GM19023 (cell line): ENCODE data around the gene ARHGAP1.

Experiments
- ATAC-seq: cut with Tn5 transposase; IDR thresholded peaks from one replicate; pipeline ENCODE4 v1.9.1; 2021; ENCODE audit warnings: mild to moderate bottlenecking, moderate library complexity; ENCODE audit not compliant: unreplicated experiment

The ARHGAP1 gene

DNA sequence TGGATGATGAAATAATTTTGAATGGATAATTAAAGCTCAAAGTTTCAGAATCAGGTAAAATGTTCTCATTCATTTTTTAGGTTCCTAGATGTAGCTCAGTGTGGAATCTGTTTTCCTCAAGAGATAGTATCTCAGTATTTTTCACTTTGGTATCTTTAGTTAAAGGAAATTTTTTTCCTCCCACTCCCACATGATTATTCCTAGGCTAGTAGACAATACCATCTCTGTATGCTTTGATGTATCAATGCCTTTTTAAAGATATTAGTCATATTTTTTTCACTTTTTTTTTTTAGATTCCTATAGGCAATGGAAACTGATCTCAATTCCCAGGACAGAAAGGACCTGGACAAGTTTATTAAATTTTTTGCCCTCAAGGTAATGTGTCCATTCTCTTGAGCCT lies 56.4 kb downstream of the ARHGAP1 start:
- no peak for ATAC-seq

DNA sequence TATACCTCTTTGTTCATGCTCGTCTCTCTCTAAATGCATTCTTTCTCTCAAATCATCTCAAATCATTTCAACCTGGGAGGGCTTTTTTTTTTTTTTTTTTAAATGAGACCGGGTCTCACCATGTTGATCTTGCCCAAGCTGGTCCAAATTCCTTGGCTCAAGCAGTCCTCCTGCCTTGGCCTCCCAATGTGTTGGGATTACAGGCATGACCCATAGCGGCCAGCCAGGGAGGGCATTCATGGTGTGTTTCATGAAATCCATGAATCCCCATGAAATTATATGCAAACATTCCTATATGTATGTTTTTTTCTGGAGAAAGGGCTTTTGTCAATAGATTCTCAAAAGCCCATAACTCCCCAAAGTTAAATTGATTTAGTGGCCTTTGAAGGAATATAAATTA lies 56.9 kb downstream of the ARHGAP1 start:
- ATAC-seq = no peak

GRCh38 chr11:46642627-46643335 lies 57.6 kb downstream of the ARHGAP1 start:
- no peak for ATAC-seq

- no peak for ATAC-seq
Observed at GRCh38 chr11:46641639-46642038, 58.8 kb downstream of the ARHGAP1 start.

- no peak for ATAC-seq
Observed at GRCh38 chr11:46640036-46640788, 60.2 kb downstream of the ARHGAP1 start.

DNA sequence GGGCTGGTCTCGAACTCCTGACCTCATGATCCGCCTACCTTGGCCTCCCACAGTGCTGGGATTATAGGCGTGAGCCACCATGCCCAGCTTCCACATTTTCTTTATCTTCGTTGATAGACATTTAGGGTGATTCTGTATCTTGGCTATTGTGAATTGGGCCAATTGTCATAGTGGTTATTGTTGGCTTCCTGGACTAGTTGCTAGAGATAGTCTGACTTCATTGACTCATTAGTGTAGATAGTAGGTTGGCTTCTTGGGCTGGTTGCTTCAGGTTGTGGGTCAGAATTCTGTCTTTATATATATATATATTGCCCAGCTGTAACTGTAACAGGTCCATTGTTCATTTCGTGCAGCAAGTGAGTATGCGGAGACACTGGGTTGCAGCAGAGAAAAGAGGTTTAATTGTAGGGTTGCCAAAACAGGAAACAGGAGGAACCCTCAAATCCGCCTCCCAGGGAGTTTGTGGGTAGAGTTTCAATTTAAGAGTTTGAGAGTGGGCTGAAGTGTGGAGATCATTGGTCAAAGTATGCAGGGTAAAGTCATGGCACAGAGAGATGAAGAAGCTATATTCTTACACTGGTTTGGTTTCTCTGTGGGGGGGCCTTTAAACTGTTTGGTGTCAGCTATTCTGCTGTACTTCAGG lies 61.1 kb downstream of the ARHGAP1 start:
- ATAC-seq = no peak

DNA sequence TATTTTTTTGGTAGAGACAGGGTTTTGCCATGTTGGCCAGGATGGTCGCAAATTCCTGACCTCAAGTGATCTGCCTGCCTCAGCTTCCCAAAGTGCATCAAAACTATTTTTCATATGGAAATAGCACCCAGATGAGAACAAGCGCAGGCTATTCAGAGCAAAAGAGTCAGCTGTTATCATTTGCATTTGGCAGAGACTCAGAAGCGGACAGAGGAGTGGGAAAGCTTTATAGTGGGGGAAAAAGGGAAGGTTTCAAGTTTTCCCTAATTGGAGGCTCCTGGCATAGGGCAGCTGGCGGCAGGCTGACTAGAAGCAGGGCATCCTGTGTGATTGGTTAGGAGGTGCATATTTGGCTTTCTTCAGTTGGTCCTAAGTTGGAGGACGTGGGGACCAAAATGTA lies 62.9 kb downstream of the ARHGAP1 start:
- no peak for ATAC-seq

- ATAC-seq = no peak
Observed at GRCh38 chr11:46635557-46636139, 64.8 kb downstream of the ARHGAP1 start.

GRCh38 chr11:46633291-46634217 lies 66.9 kb downstream of the ARHGAP1 start:
- ATAC-seq = no peak

DNA sequence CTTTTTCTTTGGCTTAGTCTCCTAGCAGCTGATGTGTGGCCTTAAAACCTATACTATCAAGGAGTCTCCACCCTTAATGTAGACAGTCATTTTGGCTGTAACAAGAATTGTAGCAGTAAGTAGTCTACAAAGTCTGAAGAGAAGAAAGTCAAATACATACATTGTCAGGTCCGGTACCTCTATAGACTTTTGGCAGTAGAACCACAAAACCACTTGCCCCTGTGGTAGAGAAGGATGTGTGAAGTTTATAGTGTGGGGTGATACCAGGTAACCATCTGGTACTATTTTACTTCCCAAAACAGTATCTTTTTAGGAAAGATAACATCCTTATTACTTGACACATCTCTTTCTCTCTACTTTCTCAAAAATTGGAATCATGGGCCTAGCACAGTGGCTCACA lies 67.9 kb downstream of the ARHGAP1 start:
- ATAC-seq = no peak

GRCh38 chr11:46631676-46632075 lies 68.7 kb downstream of the ARHGAP1 start:
- no peak for ATAC-seq

GRCh38 chr11:46630237-46630636 lies 70.2 kb downstream of the ARHGAP1 start:
- ATAC-seq = no peak

DNA sequence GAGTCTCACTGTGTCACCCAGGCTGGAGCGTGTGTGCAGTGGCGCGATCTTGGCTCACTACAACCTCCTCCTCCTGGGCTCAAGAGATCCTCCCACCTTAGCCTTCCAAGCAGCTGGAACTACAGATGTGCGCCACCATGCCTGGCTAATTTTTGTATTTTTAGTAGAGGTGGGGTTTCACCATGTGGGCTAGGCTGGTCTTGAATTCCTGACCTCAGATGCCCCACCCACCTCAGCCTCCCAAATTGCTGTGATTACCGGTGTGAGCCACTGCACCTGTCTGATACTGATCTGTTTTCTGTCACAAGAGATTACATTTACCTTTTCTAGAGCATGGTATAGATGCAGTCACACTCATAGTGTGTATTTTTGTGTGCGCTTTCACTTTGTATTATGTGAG lies 71.5 kb downstream of the ARHGAP1 start:
- ATAC-seq = no peak
